ENCODE results near the gene FUZ. TPM values are rescaled to one million over a fixed set of nuclear protein-coding genes. Genes with fewer than 3 reads are reported as not detected.

FUZ gene
- total RNA-seq, 6 donors from 2014 or later: 17.3 to 43.0 (median 22.3) TPM

- ATAC-seq (ENCODE audit: low FRiP score in 2 of 2) (no peak), DNase-seq (no peak)
- no peak for TF ChIP-seq POLR2AphosphoS5 (IDR thresholded peaks at IDR 0.05)
- TF ChIP-seq EP300 (IDR thresholded peaks at IDR 0.05): no peak
- TF ChIP-seq POLR2A (IDR thresholded peaks at IDR 0.05): no peak
- TF ChIP-seq CTCF (IDR thresholded peaks at IDR 0.05): no peak
- Histone ChIP-seq H3K27me3 (no peaks in the 10 kb centered on the region), H3K4me3 (no peak overlapping the region), H3K27ac (no peak overlapping the region), H3K4me1 (peaks cover 0 to 2% (median 0%) of the 10 kb centered on the region in 4 donors), H3K9me3 (no peaks in the 10 kb centered on the region), H3K36me3 (peaks cover 41 to 100% (median 95%) of the 10 kb centered on the region in 4 donors)
- WGBS, 2 donors: 94 to 95% methylated on average over 14 to 28 of the region's 28 CpGs
Observed at GRCh38 chr19:49799271-49799797, 13.8 kb downstream of the FUZ start.

GRCh38 chr19:49798574-49798973 lies 14.5 kb downstream of the FUZ start:
- Histone ChIP-seq H3K4me1 (peaks cover 0 to 2% (median 0%) of the 10 kb centered on the region in 4 donors), H3K27me3 (no peaks in the 10 kb centered on the region), H3K27ac (no peak overlapping the region), H3K4me3 (no peak overlapping the region), H3K36me3 (peaks cover 40 to 100% (median 93%) of the 10 kb centered on the region in 4 donors), H3K9me3 (no peaks in the 10 kb centered on the region)
- ATAC-seq (ENCODE audit: low FRiP score in 2 of 2) (no peak), DNase-seq (no peak)
- no peak for TF ChIP-seq POLR2AphosphoS5 (IDR thresholded peaks at IDR 0.05)
- TF ChIP-seq CTCF (IDR thresholded peaks at IDR 0.05): no peak
- no peak for TF ChIP-seq EP300 (IDR thresholded peaks at IDR 0.05)
- TF ChIP-seq POLR2A (IDR thresholded peaks at IDR 0.05): no peak
- 84 to 98% methylated on average over 4 to 11 of the region's 11 CpGs for WGBS, 2 donors

- H3K9me3 ChIP-seq: no peaks in the 10 kb centered on the region
- no peaks in the 10 kb centered on the region for H3K27me3 ChIP-seq
- no peak overlapping the region for H3K27ac ChIP-seq
- TF ChIP-seq POLR2A (IDR thresholded peaks at IDR 0.05) (no peak), POLR2AphosphoS5 (IDR thresholded peaks at IDR 0.05) (no peak), EP300 (IDR thresholded peaks at IDR 0.05) (no peak), CTCF (IDR thresholded peaks at IDR 0.05) (no peak)
- 96 to 98% methylated on average over 7 to 20 of the region's 20 CpGs for WGBS, 2 donors
- ATAC-seq (ENCODE audit: low FRiP score in 2 of 2) (no peak), DNase-seq (no peak)
- H3K4me3 ChIP-seq: no peak overlapping the region
- peaks cover 40 to 100% (median 89%) of the 10 kb centered on the region in 4 donors for H3K36me3 ChIP-seq
- H3K4me1 ChIP-seq: no peaks in the 10 kb centered on the region
Observed at GRCh38 chr19:49795615-49796014, 17.5 kb downstream of the FUZ start.

- no peak for DNase-seq
- Histone ChIP-seq H3K4me3 (no peak overlapping the region), H3K27me3 (no peaks in the 10 kb centered on the region), H3K9me3 (no peaks in the 10 kb centered on the region), H3K27ac (no peak overlapping the region), H3K36me3 (peaks cover 33 to 96% (median 81%) of the 10 kb centered on the region in 4 donors), H3K4me1 (no peaks in the 10 kb centered on the region)
- no peak for ATAC-seq (ENCODE audit: low FRiP score in 2 of 2)
- TF ChIP-seq POLR2AphosphoS5 (IDR thresholded peaks at IDR 0.05): no peak
- TF ChIP-seq EP300 (IDR thresholded peaks at IDR 0.05): no peak
- no peak for TF ChIP-seq POLR2A (IDR thresholded peaks at IDR 0.05)
- no peak for TF ChIP-seq CTCF (IDR thresholded peaks at IDR 0.05)
- WGBS, 2 donors: 84 to 93% methylated on average over 6 of the region's 6 CpGs
Observed at GRCh38 chr19:49793561-49793840, 19.6 kb downstream of the FUZ start.

- Histone ChIP-seq H3K27ac (no peak overlapping the region), H3K4me1 (no peaks in the 10 kb centered on the region), H3K4me3 (no peak overlapping the region), H3K27me3 (no peaks in the 10 kb centered on the region), H3K36me3 (peaks cover 32 to 96% (median 79%) of the 10 kb centered on the region in 4 donors), H3K9me3 (no peaks in the 10 kb centered on the region)
- TF ChIP-seq CTCF (IDR thresholded peaks at IDR 0.05): no peak
- TF ChIP-seq POLR2AphosphoS5 (IDR thresholded peaks at IDR 0.05): no peak
- no peak for TF ChIP-seq EP300 (IDR thresholded peaks at IDR 0.05)
- TF ChIP-seq POLR2A (IDR thresholded peaks at IDR 0.05): no peak
- DNase-seq (no peak), ATAC-seq (ENCODE audit: low FRiP score in 2 of 2) (no peak)
- WGBS, 2 donors: 97 to 99% methylated on average over 21 to 22 of the region's 22 CpGs
Observed at GRCh38 chr19:49792829-49793560, 20.1 kb downstream of the FUZ start.

All from upper lobe of left lung (tissue), 6 donors.